Raji (cell line): ENCODE data around the gene POLR2M.

ENCODE experiments used
- POLR2A ChIP-seq: IDR thresholded peaks from 2 replicates; pipeline ENCODE4 v1.6.1; 2011; ENCODE audit warnings: low read depth, low read length, control low read depth; ENCODE audit not compliant: insufficient read depth

The POLR2M gene

DNA sequence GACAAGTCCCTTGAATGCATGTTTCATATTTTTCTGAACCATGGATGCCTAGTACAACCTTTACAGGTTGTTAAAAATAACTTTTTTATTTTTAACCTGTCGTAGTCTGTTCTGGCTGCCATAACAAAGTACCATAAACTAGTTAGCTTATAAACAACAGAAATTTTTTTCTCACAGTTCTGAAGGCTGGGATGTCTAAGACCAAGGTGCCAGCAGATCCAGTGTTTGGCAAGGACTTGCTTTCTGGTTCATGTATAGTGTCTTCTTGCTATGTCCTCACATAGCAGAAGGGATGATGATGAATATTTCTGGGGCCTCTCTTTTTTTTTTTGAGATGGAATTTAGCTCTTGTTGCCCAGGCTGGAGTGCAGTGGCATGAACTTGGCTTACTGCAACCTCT, 23.0 kb upstream of the POLR2M start:
- TF ChIP-seq POLR2A, result no peak

DNA sequence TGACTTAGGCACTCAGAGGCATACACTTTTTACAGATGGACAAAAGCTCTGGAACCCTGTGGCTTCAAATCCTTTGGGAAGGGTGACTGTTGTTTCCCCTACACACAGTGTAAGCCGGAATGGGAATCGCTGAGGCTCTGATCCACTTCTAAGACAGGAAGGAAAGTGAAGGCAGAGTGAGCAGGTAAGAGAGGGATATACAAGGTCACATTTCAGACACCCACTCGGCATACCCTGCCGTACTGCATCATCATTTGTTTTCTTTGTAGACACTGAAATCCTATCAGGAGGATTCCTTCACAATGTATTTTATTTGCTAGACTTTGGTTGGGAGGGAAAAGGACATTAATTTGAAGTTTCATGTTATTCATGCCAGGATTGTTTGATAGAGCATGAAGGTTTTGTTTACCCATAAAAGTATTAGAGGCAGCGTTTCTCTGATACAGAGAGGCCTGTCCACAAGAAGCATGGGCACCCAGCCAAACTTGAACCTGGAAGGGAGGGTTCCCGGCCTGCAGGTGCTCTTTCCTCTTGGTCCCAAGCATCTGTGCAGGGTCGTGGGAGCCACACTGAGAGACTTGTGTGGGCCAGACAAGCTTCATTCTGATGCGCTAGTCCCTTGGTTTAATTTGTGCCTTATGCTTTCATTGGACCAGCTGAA, 21.9 kb upstream of the POLR2M start:
- no peak for TF ChIP-seq POLR2A

DNA sequence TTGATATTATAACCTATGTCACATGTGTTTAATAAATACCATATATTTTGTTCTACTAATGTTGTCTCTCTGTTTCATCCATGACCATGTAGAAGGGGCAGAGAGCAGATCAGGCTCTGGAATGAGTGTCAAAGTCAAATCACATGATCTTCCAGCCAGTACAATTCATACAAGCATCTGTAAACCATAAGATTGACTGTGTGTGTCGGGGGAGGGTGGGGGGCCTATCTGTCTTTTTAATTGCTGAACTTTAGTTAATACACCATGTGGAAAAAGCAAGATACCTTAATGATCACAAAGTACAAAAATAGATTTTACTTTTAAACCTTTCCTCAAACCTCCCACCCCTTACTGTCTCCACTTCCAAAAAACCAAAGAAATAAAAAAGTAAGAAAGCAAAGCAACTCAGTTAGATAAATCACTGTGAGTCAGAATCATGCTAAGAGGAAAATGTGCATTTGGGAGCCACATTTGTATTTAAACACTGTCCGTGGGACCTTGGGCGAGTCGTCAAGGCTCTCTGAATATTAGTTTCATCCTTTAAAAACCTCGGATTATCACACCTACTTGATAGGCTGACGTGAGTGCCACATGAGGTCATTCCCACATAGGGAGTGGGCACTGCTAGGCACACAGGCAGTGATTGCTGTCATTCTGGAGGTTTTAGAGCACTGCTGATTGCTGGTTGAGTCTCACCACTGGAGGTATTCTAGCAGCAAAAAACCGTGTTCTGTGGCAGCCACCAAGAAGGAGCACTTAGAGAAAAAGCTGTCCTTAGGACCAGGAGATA, 21.0 kb upstream of the POLR2M start:
- no peak for TF ChIP-seq POLR2A

DNA sequence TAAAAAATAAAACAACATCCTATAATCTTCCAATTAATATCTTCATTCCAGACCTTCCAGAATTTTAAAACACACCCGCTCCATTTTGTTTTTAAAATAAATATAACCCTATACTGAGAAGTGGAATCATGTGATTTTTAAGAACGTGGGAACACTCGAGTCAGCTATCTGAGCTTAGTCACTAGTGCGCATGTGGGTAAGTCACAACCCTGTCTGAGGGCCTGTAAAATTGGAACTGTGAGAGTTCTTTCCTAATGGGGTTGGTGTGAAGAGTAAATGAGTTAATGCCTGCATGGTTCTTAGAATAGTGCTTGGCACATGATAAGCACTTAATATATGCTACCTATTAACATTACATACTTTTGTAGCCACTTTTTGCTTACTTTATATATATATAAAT, 19.9 kb upstream of the POLR2M start:
- no peak for TF ChIP-seq POLR2A

DNA sequence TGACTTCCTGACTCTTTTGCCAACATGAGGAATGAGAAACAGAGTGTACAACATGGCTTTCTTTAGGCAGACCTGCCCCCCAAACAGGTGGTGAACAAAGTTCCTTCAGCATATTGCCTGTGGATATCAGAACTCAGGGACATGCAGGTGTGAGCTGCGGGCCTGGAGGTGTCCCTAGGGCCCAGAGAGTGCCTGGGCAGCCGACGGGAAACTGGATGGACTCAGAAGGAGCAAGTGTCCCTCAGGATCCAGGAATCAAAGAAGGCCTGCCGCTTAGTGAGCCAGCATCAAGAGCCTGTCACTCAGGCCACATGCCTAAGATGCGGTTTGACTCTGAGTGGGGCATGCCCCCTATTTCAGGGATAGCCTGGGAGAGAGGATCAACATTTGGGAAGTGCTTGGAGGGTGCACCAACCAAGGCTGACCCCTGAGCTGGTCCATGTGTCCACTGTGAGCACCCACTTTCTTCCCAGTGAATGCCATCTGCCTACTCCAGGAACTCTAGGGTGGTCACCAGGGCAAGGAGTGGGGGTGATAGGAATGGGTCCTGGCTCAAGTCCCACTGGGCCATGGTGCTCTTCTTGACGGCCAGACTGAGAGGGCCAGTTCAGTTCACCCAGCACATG, 16.1 kb upstream of the POLR2M start:
- TF ChIP-seq POLR2A, result no peak

DNA sequence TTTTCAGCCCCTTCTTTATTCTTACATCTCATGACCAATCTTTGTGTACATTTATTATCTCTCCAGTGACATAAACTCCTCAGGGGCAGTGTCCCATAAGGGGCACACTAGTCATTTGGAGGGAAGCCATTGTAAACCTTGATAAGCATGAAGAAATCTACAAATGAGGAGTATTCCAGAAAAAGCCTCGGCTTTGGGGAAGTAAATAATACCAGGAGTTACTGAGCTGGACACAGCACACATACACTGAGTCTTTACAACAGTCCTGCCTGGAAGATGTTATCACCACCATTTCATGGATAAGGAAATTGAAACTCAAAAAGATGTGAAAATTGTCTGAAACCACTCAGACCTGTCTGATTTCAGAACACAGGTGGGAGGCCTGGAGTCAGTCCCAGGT, 15.4 kb upstream of the POLR2M start:
- TF ChIP-seq POLR2A, result no peak

DNA sequence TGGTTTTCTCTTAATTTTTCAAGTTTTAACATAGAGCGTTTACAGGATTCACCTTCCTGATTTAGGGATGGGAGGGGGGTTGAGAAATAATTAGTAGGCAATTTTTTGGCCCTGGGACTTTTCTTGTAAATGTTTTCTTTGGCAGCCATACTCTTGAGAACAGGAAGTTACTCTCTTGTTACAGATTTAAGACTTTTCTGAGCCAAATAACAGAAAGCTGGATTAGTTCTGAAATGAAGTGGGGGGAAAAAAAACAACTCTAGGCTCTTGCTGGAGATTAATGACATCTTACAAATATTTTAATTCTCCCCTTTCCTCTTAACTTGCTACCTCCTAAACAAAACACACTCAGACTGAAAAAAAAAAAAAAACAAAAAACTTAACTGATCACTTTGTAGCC, 13.8 kb upstream of the POLR2M start:
- no peak for TF ChIP-seq POLR2A

DNA sequence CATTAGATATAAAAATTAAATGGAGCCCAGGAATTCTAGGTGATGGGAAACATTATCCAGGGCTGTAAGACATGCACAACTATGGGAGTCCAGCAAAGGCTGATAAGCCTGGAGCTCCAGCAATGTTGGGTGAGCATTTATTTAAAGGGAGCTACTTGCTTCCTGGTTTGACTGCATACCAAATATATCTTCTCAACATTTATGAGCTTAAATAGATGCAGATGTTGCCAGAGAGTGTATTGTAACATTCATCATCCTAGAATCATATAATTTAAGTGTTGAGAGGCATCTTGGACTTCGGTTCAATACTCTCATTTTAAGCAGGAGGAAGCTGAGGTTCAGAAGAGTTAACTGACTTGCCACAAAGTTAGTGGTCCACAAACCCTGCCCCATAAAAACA, 12.2 kb upstream of the POLR2M start:
- TF ChIP-seq POLR2A, result no peak

DNA sequence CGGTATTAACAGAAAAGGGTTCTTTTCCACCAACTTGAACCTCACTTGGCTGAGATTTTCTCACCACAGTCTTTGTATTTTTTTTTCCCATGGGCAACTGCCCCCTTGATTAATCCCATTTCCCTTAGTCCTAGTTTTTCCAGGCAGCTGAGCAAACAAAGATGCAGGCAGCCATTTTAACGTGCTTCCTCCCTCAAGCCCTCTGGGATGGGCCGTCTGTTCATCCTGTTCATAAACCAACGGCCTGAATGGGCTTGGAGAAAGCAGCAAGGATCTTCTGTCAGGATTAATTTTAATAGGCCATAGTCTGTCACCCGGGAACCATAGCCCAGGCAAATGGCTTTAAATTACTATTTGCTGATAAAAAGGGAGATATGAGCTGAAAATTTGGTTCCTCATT, 10.4 kb upstream of the POLR2M start:
- TF ChIP-seq POLR2A, result no peak

DNA sequence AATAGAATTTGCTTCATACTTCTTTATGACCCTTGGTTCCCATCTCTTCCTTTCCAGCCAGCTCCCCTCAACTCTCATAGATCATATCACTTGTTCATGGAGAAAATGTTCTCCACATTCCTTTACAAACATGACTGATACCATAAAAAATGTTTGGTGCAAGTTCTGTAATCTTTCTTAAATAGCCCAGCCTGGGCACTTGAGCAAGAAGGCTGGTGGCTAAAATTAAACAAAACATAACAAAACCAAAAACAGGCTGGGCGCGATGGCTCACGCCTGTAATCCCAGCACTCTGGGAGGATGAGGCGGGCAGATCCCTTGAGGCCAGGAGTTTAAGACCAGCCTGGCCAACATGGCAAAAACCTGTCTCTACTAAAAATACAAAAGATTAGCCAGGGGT, 8.9 kb upstream of the POLR2M start:
- no peak for TF ChIP-seq POLR2A

DNA sequence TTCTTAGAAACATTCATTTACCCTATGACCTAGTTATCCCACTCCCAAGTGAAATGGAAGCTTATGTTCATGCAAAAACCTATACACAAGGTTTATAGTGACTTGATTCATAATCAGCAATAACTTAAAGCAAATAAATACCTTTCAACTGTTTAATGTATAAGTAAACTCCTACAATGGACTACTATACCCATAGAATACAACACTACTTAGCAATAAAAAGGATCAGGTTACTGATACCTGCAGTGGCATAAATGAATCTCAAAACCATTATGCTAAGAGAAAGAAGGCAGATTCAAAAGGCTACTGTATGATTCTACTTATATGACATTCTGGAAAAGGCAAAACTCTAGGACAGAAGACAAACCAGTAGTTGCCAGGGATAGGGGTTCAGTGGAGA, 8.3 kb upstream of the POLR2M start:
- no peak for TF ChIP-seq POLR2A

DNA sequence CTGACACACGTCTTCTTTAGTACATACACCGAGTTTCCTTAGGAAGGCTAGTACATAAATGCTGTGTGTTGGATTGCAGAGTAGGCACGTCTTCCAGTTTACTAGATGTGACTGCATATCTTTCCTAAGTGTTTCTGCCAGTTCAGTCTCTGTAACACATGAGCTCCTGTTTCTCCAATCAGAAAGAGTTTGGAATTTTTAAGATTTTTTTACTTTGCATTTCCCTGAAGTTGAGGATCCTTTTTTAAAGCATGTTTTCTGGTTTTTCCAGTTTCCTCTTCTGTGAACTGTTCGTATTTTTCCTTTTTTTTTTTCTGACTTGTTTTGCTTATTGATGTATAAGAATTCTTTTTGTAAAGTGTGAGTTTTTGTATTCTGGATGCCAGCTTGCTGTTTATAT, 7.5 kb upstream of the POLR2M start:
- TF ChIP-seq POLR2A, result no peak

DNA sequence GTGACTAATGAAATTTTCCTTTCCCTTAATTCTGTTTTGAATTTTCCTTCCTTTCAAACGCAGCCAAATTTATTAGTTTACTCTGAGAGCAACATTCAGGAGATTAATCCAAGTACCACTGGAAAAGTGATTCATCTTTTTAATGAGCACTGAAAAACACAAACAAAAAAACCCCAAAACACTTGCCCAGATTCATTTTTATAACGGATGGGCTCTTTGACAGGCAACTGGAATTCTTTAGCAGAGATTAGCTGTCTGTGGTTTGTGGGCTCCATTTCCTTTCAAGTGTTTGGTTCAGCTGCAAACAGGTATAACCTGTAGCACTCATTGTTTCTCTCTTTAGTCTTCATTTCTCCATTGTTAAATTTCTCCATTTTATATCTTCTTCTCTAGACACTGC, 3.1 kb upstream of the POLR2M start:
- no peak for TF ChIP-seq POLR2A

DNA sequence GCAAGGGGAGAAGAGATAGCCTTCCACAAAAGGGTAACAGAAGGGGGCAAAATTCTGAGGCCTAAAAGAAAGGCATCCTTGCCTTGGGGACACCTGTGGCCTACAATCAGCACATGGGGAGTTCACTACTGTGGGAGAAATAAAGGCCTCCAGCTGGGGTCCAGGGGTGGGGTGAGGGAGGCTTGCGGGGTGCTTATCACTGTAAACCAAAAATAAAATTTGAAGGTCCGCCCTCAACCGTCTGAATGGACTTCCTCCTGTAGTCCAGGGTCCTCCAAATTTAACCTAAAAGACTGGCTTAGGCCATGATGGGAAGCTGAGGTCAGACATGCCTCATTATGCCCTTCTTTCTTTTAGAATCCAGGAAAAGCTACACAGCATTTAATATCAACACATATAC, 2.1 kb upstream of the POLR2M start:
- no peak for TF ChIP-seq POLR2A

DNA sequence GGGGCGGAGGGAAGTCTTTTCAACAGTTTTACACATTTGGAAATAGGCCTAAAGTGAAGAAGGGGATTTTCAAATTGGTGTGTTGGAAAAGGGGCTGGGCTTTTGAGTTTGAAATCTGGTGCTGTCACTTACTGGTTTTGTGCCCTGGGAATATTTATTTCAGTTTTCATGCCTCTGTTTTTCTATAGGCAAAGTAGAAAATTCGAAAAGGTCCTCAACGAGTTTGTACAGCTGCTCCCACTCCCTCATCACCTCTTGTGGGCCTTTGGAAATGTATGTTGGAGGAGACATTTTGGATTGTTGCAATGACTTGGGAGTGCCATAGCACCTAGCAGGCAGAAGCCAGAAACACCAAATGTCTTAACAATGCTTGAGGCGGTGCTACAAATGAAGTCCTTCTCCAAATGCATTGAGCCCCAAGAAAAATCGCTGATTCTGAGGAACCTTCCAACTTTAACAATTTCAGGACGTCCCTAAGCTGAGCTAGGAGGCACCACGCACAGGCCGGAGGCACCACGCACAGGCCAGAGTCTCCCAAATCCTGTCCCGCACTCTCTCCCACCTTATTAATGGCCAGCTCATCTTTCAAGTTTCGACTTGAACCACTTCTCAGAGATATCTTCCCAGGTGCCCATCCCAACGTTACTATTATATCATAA, 639 bp upstream of the POLR2M start:
- no peak for TF ChIP-seq POLR2A

DNA sequence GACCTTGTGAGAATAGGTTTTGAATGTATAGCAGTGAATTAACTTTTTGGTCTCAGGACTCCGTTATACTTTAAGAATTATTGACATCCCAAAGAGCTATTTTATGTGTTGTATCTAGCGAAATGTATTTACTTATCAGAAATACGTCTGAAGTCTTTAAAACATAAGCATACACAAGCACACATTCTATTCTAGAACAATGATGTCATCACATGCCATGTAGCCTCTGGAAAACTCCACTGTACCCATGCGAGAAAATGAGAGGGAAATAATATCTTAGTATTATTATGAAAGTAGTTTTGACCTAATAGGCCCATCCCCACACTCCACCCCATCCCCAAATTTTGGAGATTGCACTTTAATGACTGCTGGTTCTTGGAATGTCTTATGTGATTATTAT, 1.5 kb downstream of the POLR2M start:
- no peak for TF ChIP-seq POLR2A
